Activated CD8-positive, alpha-beta memory T cell treated with anti-CD3 and anti-CD28 coated beads, Interleukin-2, amount 50 U/mL, for 1 hour (primary cell): ENCODE data around the gene ARHGAP32.

Experiments used
- DNase-seq: peaks from one replicate; pipeline ENCODE4 v3.0.0-alpha.2; 2020; ENCODE audit errors: extremely low read depth

Gene ARHGAP32

GRCh38 chr11:128956401-128957201 is 235.5 kb downstream of the ARHGAP32 start:
- DNase-seq: no peak

DNA sequence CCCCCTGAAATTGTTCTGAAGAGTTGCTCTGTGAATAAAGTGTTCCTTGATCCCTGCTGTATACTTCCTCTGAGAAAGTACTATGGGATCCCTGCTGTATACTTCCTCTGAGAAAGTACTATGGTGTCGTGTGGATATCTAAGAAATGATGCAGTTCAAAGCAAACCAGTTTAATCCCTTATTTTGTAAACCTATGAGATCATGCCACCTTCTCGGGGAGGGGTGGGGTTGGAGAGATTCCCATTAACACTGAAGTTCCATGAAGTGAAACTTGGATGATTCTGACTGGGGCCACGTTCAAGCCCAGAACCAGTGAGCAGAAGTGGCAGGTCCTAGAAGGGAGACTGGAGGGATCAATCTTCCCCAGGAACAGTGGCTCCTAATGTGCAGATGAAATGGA is 236.5 kb downstream of the ARHGAP32 start:
- no peak for DNase-seq

DNA sequence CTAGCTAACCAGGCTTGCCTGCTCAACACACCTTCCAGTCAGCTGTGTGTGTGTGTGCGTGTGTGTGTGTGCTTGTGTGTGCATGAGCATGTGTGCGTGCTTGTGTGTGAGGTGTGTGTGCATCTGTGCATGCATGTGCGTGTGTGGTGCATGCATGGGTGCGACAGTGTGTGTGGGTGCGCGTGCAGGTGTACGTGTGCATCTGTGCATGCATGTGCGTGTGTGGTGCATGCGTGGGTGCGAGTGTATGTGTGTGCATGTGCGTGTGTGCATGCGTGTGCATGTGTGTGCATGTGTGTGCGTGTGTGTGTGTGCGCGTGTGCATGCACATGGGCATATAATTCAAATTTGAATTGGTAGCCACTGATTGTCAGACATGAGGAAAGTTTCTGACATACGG is 239.0 kb downstream of the ARHGAP32 start:
- no peak for DNase-seq

DNA sequence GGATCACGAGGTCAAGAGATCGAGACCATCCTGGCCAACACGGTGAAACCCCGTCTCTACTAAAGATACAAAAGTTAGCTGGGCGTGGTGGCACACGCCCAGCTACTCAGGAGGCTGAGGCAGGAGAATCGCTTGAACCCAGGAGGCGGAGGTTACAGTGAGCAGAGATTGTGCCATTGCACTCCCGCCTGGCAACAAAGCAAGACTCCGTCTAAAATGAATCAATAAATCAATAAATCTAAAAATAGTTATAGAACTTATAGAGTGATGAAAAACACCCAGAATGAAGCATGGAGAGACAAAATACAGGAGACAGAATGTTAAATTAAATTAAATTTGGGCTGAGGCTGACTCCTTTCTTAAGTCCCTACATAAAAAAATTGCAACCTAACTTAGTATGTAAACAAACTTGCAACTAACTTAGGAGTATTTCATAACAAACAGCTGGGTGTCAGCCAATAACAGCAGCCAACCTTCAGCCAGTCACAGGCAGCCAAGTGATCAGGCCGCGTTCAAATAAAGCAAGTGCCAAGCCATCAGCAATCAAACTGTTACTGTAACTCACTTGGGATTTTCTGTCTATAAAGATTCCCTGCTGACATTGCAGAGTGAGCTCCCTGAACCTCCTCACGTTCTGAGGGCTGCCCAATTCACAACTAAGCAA is 242.2 kb downstream of the ARHGAP32 start:
- DNase-seq: no peak

- no peak for DNase-seq
These were observed 243.5 kb downstream of the ARHGAP32 start for GRCh38 chr11:128948583-128948982.

DNA sequence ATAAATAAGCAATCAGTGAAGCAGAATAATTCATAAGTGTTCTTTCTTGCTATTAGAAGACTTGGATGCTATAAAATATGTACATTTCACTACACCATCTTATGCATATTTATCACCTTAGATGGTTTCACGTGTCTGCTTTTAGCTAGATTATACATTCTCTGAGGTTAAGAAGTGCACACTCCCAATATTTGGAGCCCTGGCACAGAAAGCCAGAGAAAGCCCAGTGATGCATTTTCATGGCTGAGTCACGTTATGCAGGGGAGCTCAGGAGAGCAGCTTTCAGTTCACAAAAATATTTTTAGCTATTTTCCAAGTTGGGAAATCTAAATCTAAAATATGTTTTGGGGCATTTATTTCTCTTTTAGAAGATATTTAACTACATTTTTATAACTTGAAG is 244.4 kb downstream of the ARHGAP32 start:
- no peak for DNase-seq

DNA sequence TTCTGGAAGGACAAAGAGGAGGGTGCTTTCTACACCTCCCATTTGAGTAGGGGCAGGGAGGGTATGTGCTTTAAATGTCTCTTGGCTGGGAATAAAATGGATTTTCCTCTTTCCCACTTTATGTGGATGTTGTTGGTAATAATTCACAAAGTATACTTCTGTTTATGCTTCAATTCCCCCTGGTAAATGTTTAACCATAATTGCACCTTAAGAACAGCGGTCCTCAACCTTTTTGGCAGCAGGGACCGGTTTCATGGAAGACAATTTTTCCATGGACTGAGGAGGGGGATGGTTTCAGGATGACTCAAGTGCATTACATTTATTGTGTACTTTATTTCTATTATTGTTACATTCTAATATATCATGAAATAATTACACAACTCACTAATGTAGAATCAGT is 245.5 kb downstream of the ARHGAP32 start:
- DNase-seq: no peak

- no peak for DNase-seq
These were observed 248.6 kb downstream of the ARHGAP32 start for GRCh38 chr11:128943428-128943976.

- DNase-seq: no peak
These were observed 249.2 kb downstream of the ARHGAP32 start, which contains the start of gene TP53AIP1 for GRCh38 chr11:128942817-128943427. TSS of gene TP53AIP1 (minus strand) at chr11:128942871. CDS start at chr11:128937818, 5,053 bp downstream.

DNA sequence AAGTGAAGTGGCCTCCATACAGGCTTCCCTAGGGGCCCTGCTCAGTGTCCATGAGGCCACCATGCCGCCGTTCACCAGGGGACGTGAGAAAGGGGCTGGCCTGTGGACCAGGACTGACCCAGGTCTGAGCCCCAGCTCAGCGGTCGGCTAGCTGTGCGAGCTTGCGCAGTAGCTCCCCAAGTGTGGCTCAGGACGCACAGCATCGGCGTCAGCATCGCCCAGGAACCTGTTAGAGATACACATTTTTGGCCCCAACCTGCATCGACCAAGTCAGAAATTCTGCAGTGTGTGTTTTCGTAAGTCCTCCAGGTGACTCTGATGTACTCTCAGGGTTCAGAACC is 249.9 kb downstream of the ARHGAP32 start:
- DNase-seq: no peak

GRCh38 chr11:128941573-128942271 is 250.4 kb downstream of the ARHGAP32 start:
- DNase-seq: no peak

DNA sequence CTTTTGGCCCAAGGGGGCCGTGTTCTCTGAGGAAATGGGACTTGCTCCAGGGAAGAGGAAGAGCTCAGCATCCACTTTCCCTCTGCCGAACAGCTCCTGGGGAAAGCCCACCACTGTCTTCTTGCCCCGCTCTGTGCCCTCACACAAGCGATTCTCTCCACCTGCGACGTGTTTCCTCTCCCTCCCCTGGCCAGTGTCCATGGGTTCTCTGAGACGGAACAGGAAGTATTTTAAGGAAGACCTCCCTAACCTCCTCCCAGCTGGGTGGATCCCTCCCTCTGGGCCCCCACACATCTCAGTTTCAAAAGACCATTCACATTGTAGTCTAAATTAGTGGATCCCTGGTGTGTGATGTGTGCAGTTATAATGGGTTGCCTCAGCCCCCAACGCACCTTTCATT is 251.0 kb downstream of the ARHGAP32 start:
- no peak for DNase-seq

DNA sequence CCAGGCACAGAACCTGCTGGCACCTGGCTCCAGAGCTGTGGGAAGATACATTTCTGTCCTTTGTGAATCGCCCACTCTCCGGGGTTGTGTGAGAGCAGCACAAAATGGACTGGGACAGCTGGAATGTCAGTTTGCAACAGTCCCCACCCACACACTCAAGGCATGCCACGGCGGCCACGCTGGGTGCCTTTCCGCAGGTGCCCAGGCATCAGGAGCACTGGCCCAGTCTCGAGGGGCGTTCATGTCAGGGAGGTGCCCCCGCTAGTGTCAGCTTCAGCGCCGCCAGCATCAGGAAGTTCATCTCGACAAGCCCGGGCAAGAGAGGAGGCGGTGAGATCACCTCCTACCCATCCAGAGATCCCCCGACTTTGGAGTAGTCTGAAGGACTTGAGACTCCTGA is 251.5 kb downstream of the ARHGAP32 start:
- DNase-seq: no peak

GRCh38 chr11:128940156-128940555 is 252.0 kb downstream of the ARHGAP32 start:
- no peak for DNase-seq

GRCh38 chr11:128939591-128939990 is 252.5 kb downstream of the ARHGAP32 start:
- DNase-seq: no peak

GRCh38 chr11:128938156-128938885 is 253.8 kb downstream of the ARHGAP32 start:
- no peak for DNase-seq

GRCh38 chr11:128937480-128937879 is 254.6 kb downstream of the ARHGAP32 start:
- DNase-seq: no peak

- DNase-seq: no peak
These were observed 255.4 kb downstream of the ARHGAP32 start for GRCh38 chr11:128936606-128937251.

DNA sequence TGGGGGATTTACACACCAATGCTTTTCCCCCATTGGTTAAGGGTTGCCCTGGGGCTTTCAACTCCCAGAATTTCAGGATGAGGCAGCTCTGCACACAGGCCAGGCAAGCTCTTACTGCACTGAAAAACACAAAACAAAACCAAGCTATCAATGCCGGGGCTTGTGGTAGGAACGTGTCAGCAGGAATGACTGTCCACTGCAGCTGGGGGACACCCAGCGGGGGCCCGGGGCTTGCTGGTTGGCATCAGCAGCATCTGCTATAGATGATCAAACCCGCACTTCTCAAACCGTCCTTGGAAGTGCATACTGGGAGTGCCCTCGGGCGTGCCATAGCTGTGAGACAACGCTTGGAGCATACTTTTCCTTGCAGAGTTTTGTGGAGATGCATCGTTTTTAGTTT is 257.2 kb downstream of the ARHGAP32 start:
- DNase-seq: no peak

DNA sequence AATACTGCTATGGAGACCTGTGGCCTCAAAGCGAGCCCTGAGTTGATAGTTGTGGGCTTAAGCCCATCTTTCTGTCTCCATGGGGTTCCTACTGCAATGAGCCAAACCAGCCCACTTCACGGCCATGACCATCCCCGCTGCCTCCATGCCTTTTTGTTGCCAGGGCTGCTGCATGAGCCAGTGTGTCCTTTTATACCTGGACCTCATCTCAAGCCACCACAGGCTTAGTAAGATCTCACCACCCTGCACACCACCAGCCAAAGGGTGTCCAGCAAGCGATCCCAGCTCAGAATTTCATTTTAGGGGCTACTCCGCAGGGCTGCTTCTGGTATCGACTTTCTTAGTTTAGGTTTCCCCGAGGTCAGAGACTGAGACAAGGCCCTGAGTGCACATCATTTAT is 257.8 kb downstream of the ARHGAP32 start:
- no peak for DNase-seq
